Right atrium auricular region (tissue), 2 donors: Measurements from ENCODE around the gene BRCA1. TPM values are rescaled to one million over a fixed set of nuclear protein-coding genes. Genes with fewer than 3 reads are reported as not detected.
"Not testable (repeated sequence)": the region's sequence is repeated elsewhere in the genome, so short reads cannot be mapped to it uniquely, and the experiment has no call there.

Source experiments
- DNase-seq: peaks from one replicate; pipeline ENCODE4 v3.0.0-alpha.2; 2019; ENCODE audit warnings: low spot score
- H3K27ac ChIP-seq, 2 donors: fragments of 200-600 bp; sonication (generic); 1 replicate in 1 of 2; 2 replicates in 1 of 2; pipeline ENCODE4 v1.5.1; 2016 to 2019
- H3K27me3 ChIP-seq, 2 donors: fragments of 200-600 bp; sonication (generic); one replicate each; pipeline versions ENCODE4 v1.5.1 to v1.6.0; 2017 to 2019
- H3K36me3 ChIP-seq: fragments of 200-600 bp; sonication (generic); one replicate; pipeline ENCODE4 v1.5.1; 2016
- H3K4me1 ChIP-seq, 2 donors: fragments of 200-600 bp; sonication (generic); one replicate each; pipeline versions ENCODE4 v1.5.1 to v1.6.0; 2017 to 2019
- H3K4me3 ChIP-seq, 2 donors: fragments of 200-600 bp; sonication (generic); 1 replicate in 1 of 2; 2 replicates in 1 of 2; pipeline ENCODE4 v1.5.1; 2017 to 2019; ENCODE audit warnings: mild to moderate bottlenecking in 1 of 2, moderate library complexity in 1 of 2
- H3K9me3 ChIP-seq, 2 donors: fragments of 200-600 bp; sonication (generic); one replicate each; pipeline ENCODE4 v1.5.1; 2019
- total RNA-seq, 2 donors: library from RNA; depleted of rRNA; stranded (reverse); fragments of >200 nt; gene quantifications; one replicate each; pipeline ENCODE4 v1.1.0, GENCODE V29; 2016
- TF ChIP-seq, protein P1 (sequence below), 2 donors: fragments of 200-600 bp; sonication (generic); IDR thresholded peaks; one replicate each; pipeline ENCODE4 v1.5.1; 2019; ENCODE audit warnings: antibody characterized with exemption in 2 of 2

Gene BRCA1
- total RNA-seq, 2 donors from 2014 or later = 5.4 to 8.4 TPM

DNA sequence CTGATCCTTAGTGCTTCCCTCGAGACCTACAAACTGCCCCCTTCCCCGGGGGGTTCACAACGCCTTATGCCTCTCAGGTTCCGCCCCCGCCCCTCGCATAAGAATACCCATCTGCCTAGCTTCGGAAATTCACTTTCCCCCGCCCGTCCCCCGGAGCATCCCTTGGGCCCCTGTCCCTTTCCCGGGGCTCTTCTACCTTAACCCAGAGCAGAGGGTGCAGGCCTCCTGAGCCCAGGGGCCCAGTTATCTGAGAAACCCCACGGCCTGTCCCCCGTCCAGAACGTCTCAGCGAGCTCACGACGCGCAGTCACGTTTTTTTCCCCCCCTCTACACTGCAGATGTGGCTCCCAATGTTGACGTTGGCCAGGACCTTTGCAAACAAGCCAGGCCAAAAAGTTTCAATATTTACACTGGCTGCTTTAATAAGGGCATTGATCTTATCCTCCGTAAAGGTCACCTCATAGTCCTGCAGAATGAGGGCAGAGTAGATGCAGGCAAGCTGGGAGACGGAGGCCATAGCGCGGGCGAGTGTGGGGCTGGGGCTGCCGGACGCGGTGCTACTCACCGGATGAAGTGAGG lies 44.5 kb upstream of the BRCA1 start:
- TF ChIP-seq, protein P1, sequence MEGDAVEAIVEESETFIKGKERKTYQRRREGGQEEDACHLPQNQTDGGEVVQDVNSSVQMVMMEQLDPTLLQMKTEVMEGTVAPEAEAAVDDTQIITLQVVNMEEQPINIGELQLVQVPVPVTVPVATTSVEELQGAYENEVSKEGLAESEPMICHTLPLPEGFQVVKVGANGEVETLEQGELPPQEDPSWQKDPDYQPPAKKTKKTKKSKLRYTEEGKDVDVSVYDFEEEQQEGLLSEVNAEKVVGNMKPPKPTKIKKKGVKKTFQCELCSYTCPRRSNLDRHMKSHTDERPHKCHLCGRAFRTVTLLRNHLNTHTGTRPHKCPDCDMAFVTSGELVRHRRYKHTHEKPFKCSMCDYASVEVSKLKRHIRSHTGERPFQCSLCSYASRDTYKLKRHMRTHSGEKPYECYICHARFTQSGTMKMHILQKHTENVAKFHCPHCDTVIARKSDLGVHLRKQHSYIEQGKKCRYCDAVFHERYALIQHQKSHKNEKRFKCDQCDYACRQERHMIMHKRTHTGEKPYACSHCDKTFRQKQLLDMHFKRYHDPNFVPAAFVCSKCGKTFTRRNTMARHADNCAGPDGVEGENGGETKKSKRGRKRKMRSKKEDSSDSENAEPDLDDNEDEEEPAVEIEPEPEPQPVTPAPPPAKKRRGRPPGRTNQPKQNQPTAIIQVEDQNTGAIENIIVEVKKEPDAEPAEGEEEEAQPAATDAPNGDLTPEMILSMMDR (IDR thresholded peaks at IDR 0.05) = no peak
- Histone ChIP-seq H3K36me3 (no peaks in the 10 kb centered on the region), H3K9me3 (no peaks in the 10 kb centered on the region), H3K4me3 (peak overlapping the region; percentile 78 to 87), H3K27ac (peak overlapping the region; percentile 97 to 98), H3K27me3 (no peaks in the 10 kb centered on the region), H3K4me1 (peaks cover 0 to 42% of the 10 kb centered on the region in 2 donors)
- DNase-seq = peak; percentile 60

DNA sequence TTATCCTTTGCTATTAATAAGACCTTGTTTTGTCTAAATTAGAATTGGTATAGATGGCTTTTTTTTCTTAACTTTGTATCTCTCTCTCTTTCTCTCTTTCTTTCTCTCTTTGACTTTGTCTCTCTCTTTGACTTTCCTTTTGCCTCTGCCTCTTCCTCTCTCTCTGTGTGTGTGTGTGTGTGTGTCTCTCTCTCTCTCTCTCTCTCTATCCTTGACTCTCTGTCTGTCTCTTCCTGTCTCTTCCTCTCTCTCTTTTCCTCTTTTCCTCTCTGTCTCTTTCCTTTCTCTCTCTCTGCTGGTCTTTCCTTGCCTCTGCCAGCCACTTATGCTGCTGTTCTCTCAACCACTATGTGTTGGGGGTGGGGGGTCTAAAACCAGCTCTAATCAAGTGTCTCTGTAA lies 40.8 kb upstream of the BRCA1 start:
- H3K27me3 ChIP-seq, H3K27ac ChIP-seq, H3K9me3 ChIP-seq, DNase-seq, H3K36me3 ChIP-seq, H3K4me3 ChIP-seq: not testable (repeated sequence)
- H3K4me1 ChIP-seq = peaks cover 0 to 11% of the 10 kb centered on the region in 2 donors

DNA sequence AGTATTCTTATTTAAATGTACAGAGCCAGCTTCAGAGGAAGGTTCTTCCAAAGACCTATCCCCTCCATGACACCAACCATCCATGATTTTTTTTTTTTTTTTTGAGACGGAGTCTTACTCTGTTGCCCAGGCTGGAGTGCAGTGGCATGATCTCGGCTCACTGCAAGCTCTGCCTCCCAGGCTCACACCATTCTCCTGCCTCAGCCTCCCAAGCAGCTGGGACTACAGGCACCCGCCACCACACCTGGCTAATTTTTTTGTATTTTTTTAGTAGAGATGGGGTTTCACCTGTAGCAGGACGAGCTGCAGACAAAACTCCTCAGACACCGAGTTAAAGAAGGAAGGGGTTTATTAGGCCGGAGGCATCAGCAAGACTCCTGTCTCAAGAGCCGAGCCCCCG lies 34.8 kb upstream of the BRCA1 start:
- H3K27me3 ChIP-seq, H3K4me3 ChIP-seq, H3K27ac ChIP-seq, H3K9me3 ChIP-seq, H3K4me1 ChIP-seq, DNase-seq: not testable (repeated sequence)
- peaks cover 10% of the 10 kb centered on the region for H3K36me3 ChIP-seq

DNA sequence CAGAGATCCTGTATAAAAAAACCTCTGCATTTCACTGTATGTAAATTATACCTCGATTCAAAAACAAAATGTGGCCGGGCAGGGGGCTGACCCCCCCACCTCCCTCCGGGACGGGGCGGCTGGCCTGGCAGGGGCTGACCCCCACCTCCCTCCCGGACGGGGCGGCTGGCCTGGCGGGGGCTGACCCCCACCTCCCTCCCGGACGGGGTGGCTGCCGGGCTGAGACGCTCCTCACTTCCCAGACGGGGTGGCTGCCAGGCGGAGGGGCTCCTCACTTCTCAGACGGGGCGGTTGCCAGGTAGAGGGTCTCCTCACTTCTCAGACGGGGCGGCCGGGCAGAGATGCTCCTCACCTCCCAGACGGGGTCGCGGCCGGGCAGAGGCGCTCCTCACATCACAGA lies 34.1 kb upstream of the BRCA1 start:
- not testable (repeated sequence) for H3K36me3 ChIP-seq, H3K4me3 ChIP-seq, H3K27ac ChIP-seq, H3K4me1 ChIP-seq, H3K9me3 ChIP-seq, H3K27me3 ChIP-seq, DNase-seq

DNA sequence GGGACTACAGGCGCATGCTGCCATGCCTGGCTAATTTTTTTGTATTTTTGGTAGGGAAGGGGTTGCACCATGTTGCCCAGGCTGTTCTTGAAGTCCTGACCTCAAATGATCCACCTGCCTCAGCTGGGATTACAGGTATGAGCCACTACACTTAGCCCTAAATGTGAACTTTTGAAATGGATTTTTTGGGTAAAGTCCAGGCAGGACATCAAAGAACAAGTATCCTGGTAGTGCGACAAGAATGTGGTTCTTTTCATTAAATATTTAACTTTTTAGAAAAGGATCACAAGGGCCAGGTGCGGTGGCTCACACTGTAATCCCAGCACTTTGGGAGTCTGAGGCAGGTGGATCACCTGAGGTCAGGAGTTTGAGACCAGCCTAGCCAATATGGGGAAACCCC lies 30.5 kb upstream of the BRCA1 start:
- H3K4me1 ChIP-seq = no peaks in the 10 kb centered on the region
- no peaks in the 10 kb centered on the region for H3K27me3 ChIP-seq
- H3K9me3 ChIP-seq = no peaks in the 10 kb centered on the region
- no peak for DNase-seq
- no peak overlapping the region for H3K4me3 ChIP-seq
- H3K36me3 ChIP-seq = peaks cover 4% of the 10 kb centered on the region
- no peak overlapping the region for H3K27ac ChIP-seq
- TF ChIP-seq, protein P1 (IDR thresholded peaks at IDR 0.05) = no peak

DNA sequence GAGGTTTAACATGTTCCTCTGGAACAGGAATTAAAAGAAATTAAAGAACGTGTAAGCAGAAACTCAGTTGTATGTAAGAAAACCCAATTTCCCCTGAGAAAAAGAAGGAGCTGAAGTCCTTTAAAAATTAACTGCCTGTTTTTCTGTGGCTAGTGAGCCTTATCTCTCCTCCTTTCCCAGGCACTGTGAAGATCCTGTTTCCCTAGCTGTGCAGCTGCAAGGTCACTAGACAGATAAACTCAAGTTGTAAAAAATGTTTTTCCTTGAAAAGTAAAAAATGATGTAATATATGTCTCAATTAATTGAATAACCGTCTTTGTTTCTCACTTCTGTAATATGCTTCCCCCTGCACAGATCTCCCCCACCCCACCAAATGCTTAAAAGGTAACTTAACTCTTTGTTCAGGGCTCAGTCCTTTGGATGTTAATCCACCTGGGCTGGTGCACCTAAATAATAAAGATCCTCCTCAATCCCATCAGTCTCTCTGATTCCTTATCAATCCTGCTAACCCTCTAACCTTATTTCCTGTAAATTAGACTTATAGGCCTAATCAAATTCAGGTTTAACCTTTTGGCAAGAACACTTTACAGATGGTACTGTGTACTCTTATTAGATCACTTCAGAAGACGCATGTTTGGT lies 28.2 kb upstream of the BRCA1 start:
- not testable (repeated sequence) for H3K27ac ChIP-seq, H3K4me3 ChIP-seq, H3K27me3 ChIP-seq, H3K9me3 ChIP-seq, H3K4me1 ChIP-seq, H3K36me3 ChIP-seq, DNase-seq

DNA sequence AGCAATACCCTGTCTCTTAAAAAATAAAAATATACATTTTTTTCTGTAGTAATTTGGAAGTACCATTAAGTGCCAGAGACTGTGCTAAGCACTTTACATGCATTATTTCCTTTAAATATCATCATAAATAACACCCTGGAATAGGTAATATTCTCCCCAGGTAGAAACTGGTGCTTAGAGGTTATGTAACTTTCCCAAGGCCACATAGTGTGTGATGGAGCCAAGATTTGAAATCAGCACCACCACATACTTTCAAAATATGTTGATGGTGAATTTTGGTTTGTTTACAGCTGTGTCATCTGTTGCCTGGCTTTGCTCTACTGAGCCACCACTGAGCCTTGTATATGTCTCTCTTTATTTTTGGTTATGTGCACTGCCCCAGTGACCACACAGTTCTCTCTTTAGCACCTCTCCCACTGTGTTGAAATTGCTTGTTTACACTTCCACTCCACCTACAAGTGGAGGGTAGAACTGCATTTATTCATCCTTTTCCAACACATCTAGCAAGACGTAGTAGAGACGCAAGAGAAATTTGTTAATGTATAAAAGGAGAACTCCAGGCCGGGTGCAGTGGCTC lies 26.8 kb upstream of the BRCA1 start:
- Histone ChIP-seq H3K27me3 (no peaks in the 10 kb centered on the region), H3K9me3 (no peaks in the 10 kb centered on the region), H3K36me3 (no peaks in the 10 kb centered on the region), H3K4me1 (no peaks in the 10 kb centered on the region), H3K4me3 (no peak overlapping the region), H3K27ac (no peak overlapping the region)
- TF ChIP-seq, protein P1 (IDR thresholded peaks at IDR 0.05) = no peak
- no peak for DNase-seq

DNA sequence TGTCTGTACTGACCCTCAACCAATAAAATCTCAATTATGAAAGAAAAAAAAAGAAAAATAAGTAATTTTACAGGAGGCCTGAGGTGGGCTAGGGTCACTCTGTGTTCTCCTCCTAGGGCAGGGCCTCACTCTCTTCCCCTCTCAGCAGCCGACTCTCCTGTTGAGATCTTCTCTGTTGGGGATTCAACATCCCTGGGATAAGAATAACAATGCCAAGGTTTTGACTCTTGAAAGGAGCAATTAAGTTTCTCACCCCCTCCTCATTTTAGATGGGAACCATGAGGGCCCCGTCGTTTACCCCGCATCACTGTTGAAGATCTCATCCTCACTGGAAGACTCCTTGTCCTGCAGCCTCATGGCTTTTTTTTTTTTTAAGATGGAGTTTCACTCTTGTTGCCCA lies 21.5 kb upstream of the BRCA1 start:
- no peak overlapping the region for H3K27ac ChIP-seq
- no peak for DNase-seq
- no peaks in the 10 kb centered on the region for H3K4me1 ChIP-seq
- H3K36me3 ChIP-seq = no peaks in the 10 kb centered on the region
- H3K27me3 ChIP-seq = no peaks in the 10 kb centered on the region
- no peak overlapping the region for H3K4me3 ChIP-seq
- no peaks in the 10 kb centered on the region for H3K9me3 ChIP-seq
- TF ChIP-seq, protein P1 (IDR thresholded peaks at IDR 0.05) = no peak
